CD4-positive, alpha-beta T cell (primary cell): Measurements from ENCODE around the gene NPR3. TPM values are rescaled to one million over a fixed set of nuclear protein-coding genes. Genes with fewer than 3 reads are reported as not detected.

Source experiments
- ATAC-seq: fragments of 200-7000 bp; cut with Tn5 transposase; one replicate; pipeline ENCODE4 v1.10.0; 2022; ENCODE audit warnings: mild to moderate bottlenecking; ENCODE audit not compliant: poor library complexity
- CTCF ChIA-PET: fragments of 350-600 bp; sonication (Branson Sonifier 250); formaldehyde crosslinking; loops from one replicate; lab custom pipeline; 2021; ENCODE audit warnings: antibody characterized with exemption, inconsistent platforms; lab: Charles Lee
- POLR2A ChIA-PET: fragments of 350-600 bp; sonication (Branson Sonifier 250); formaldehyde crosslinking; loops from one replicate; lab custom pipeline; 2021; ENCODE audit warnings: antibody characterized with exemption, inconsistent platforms; lab: Charles Lee
- DNase-seq, 14 experiments: peaks; one replicate each; pipeline ENCODE4 v3.0.0-alpha.2; 2013 to 2020; ENCODE audit warnings: mixed read lengths in 2 of 14
- H3K27ac ChIP-seq, 2 donors: one replicate each; pipeline versions ENCODE4 v1.5.1 to v1.7.0; 2013; ENCODE audit warnings: low read length in 2 of 2, low read depth in 1 of 2, mild to moderate bottlenecking in 1 of 2
- H3K27me3 ChIP-seq, 2 experiments: 1 replicate in 1 of 2; 2 replicates in 1 of 2; pipeline versions ENCODE4 v1.6.1 to v1.7.0; 2013; ENCODE audit warnings: low read length in 2 of 2, control low read depth in 1 of 2, mild to moderate bottlenecking in 1 of 2, moderate library complexity in 1 of 2; ENCODE audit not compliant: insufficient read depth in 2 of 2, control insufficient read depth in 1 of 2
- H3K36me3 ChIP-seq: one replicate; pipeline ENCODE4 v1.6.1; 2013; ENCODE audit warnings: low read length, control low read depth; ENCODE audit not compliant: insufficient read depth
- H3K4me1 ChIP-seq: one replicate; pipeline ENCODE4 v1.6.1; 2013; ENCODE audit warnings: low read length, control low read depth; ENCODE audit not compliant: insufficient read depth
- H3K4me3 ChIP-seq: one replicate; pipeline ENCODE4 v1.5.1; 2013; ENCODE audit warnings: mild to moderate bottlenecking, low read length, moderate library complexity
- H3K9me3 ChIP-seq, 2 experiments: 1 replicate in 1 of 2; 2 replicates in 1 of 2; pipeline versions ENCODE4 v1.6.1 to v1.7.0; 2013; ENCODE audit warnings: low read length in 2 of 2, mild to moderate bottlenecking in 2 of 2, control low read depth in 1 of 2, moderate library complexity in 1 of 2; ENCODE audit not compliant: control insufficient read depth in 1 of 2, insufficient read depth in 1 of 2
- H3K27ac Mint-ChIP-seq: one replicate; pipeline ENCODE4 v1.8.0; 2020; ENCODE audit warnings: mixed read lengths
- H3K27me3 Mint-ChIP-seq: one replicate; pipeline ENCODE4 v1.8.0; 2021; ENCODE audit warnings: mixed read lengths
- H3K36me3 Mint-ChIP-seq: one replicate; pipeline ENCODE4 v1.8.0; 2021; ENCODE audit warnings: low read depth, mixed read lengths
- H3K4me1 Mint-ChIP-seq: one replicate; pipeline ENCODE4 v1.8.0; 2021; ENCODE audit warnings: low read depth, mixed read lengths
- H3K4me3 Mint-ChIP-seq: one replicate; pipeline ENCODE4 v1.8.0; 2020; ENCODE audit warnings: mild to moderate bottlenecking, mixed read lengths
- H3K9me3 Mint-ChIP-seq: one replicate; pipeline ENCODE4 v1.8.0; 2020; ENCODE audit warnings: mixed read lengths
- intact Hi-C, 2 experiments: fragments of 100-400 bp; cut with DNase I in 1 of 2; cut with micrococcal nuclease in 1 of 2; formaldehyde crosslinking; loops; one replicate each; pipeline versions ENCODE4 v1.15.1 to v1.9.0; 2023 to 2025; cut with DNase I, micrococcal nuclease
- total RNA-seq, 174 experiments: library from RNA in 2 of 174; stranded (reverse) in 2 of 174; gene quantifications; one replicate each; pipeline ENCODE4 v1.2.3 and lab custom pipeline; 2021 to 2026
- TF ChIP-seq, protein P1 (sequence below): fragments of 200-600 bp; IDR thresholded peaks from one replicate; pipeline ENCODE4 v1.8.0; 2022; ENCODE audit warnings: antibody characterized with exemption, mild to moderate bottlenecking

Gene NPR3
- total RNA-seq, 2 experiments from 2014 or later = not detected

DNA sequence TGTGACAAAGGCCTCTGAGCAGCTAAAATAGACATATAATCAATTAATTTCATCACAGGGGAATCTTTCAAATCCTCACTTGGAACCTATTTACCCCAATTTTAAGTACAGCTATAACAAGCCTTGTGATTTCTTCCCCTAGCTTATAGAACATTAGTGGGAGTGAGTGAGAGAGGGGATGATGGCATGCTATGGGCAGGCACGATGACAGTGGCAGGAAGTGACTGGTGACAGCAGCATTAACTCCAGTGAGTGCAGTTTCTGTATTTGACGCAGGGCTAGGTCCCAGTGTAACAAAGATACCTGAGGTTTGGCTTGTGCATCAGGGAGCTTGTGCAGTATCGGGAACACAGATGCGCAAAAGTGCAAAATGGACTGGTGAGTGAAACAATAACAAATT is 54.1 kb downstream of the NPR3 start:
- no peak for ATAC-seq
- TF ChIP-seq, protein P1, sequence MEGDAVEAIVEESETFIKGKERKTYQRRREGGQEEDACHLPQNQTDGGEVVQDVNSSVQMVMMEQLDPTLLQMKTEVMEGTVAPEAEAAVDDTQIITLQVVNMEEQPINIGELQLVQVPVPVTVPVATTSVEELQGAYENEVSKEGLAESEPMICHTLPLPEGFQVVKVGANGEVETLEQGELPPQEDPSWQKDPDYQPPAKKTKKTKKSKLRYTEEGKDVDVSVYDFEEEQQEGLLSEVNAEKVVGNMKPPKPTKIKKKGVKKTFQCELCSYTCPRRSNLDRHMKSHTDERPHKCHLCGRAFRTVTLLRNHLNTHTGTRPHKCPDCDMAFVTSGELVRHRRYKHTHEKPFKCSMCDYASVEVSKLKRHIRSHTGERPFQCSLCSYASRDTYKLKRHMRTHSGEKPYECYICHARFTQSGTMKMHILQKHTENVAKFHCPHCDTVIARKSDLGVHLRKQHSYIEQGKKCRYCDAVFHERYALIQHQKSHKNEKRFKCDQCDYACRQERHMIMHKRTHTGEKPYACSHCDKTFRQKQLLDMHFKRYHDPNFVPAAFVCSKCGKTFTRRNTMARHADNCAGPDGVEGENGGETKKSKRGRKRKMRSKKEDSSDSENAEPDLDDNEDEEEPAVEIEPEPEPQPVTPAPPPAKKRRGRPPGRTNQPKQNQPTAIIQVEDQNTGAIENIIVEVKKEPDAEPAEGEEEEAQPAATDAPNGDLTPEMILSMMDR = no peak

DNA sequence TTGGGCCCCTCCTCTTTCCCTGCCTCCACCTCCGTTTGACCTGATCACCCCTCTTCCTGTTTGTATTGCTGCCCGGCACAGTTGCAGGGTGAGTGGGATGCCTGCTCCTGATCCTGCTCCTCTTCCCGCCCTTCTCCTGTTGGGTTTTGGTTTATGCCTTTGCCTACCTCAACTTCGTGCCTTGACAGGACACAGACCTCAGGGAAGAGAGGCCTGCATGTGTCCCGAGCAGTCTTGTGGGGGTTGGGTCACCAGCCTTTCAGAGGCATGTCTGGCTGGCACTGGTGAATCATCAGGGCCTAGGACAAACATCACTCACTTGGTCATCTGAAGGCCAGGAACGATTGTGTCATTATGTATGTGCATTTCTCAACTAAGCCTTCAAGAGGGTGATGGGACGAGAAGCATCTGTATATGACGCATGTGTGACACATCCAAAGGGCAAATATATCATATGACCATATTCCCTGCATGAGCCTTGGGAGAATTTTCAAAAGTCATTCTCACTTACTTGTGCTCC is 56.9 kb downstream of the NPR3 start:
- ATAC-seq = no peak
- TF ChIP-seq, protein P1 = no peak
- intact Hi-C loops = no loop called here
- Mint-ChIP-seq H3K36me3 (no peaks in the 10 kb centered on the region), H3K4me1 (no peaks in the 10 kb centered on the region), H3K27me3 (peaks cover 11% of the 10 kb centered on the region), H3K27ac (no peak overlapping the region), H3K9me3 (no peaks in the 10 kb centered on the region), H3K4me3 (no peak overlapping the region)
- peak in 1 of 14 experiments; percentile 10 for DNase-seq
- peaks cover 0 to 3% of the 10 kb centered on the region in 2 experiments for H3K27me3 ChIP-seq
- POLR2A ChIA-PET = no interaction called here
- no peak overlapping the region for H3K4me3 ChIP-seq
- H3K4me1 ChIP-seq = no peaks in the 10 kb centered on the region
- no peaks in the 10 kb centered on the region for H3K36me3 ChIP-seq
- H3K27ac ChIP-seq = no peak overlapping the region
- CTCF ChIA-PET = no interaction called here
- H3K9me3 ChIP-seq = peaks cover 0 to 13% of the 10 kb centered on the region in 2 experiments

More for the DNA sequence above, 54.1 kb downstream of the NPR3 start:
- Mint-ChIP-seq H3K27ac (no peak overlapping the region), H3K36me3 (no peaks in the 10 kb centered on the region), H3K4me3 (no peak overlapping the region), H3K27me3 (peaks cover 19% of the 10 kb centered on the region), H3K4me1 (no peaks in the 10 kb centered on the region), H3K9me3 (peaks cover under 1% of the 10 kb centered on the region)
- Histone ChIP-seq H3K27ac (no peak overlapping the region), H3K36me3 (no peaks in the 10 kb centered on the region), H3K9me3 (peaks cover 0 to 13% of the 10 kb centered on the region in 2 experiments), H3K27me3 (peaks cover 0 to 3% of the 10 kb centered on the region in 2 experiments), H3K4me1 (no peaks in the 10 kb centered on the region), H3K4me3 (no peak overlapping the region)
- intact Hi-C loops = no loop called here
- ChIA-PET POLR2A (no interaction called here), CTCF (no interaction called here)
- DNase-seq = no peak

DNA sequence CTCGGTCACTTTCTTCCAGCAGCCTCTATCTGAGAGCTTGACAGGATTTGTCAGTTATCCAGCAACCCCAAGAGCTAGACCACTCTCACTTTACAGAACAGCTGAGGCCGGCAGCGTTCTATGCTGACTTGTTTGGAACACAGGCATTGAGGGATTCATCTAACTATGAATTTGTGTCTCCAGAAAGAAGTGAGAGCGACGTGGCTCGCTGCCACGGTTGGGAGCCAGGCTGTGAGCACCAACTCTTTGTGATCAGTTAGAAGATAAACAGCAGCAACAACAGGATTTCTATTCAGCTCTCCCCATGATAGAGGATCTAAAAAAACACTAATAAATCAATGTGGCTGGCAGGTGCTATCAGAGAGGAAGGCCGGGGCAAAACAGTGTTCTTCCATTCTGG is 58.6 kb downstream of the NPR3 start:
- Mint-ChIP-seq H3K4me1 (no peaks in the 10 kb centered on the region), H3K27ac (no peak overlapping the region), H3K9me3 (no peaks in the 10 kb centered on the region), H3K4me3 (no peak overlapping the region), H3K27me3 (peaks cover 11% of the 10 kb centered on the region), H3K36me3 (no peaks in the 10 kb centered on the region)
- Histone ChIP-seq H3K4me3 (no peak overlapping the region), H3K36me3 (no peaks in the 10 kb centered on the region), H3K27ac (no peak overlapping the region), H3K27me3 (peaks cover 0 to 3% of the 10 kb centered on the region in 2 experiments), H3K9me3 (peaks cover 0 to 4% of the 10 kb centered on the region in 2 experiments), H3K4me1 (no peaks in the 10 kb centered on the region)
- TF ChIP-seq, protein P1 = no peak
- ATAC-seq (no peak), DNase-seq (no peak)
- POLR2A ChIA-PET = no interaction called here
- CTCF ChIA-PET = no interaction called here
- intact Hi-C loops = no loop called here
